Measurements from ENCODE around the gene RPL13A.
"Not testable (repeated sequence)": the region's sequence is repeated elsewhere in the genome, so short reads cannot be mapped to it uniquely, and the experiment has no call there.

The RPL13A gene

DNA sequence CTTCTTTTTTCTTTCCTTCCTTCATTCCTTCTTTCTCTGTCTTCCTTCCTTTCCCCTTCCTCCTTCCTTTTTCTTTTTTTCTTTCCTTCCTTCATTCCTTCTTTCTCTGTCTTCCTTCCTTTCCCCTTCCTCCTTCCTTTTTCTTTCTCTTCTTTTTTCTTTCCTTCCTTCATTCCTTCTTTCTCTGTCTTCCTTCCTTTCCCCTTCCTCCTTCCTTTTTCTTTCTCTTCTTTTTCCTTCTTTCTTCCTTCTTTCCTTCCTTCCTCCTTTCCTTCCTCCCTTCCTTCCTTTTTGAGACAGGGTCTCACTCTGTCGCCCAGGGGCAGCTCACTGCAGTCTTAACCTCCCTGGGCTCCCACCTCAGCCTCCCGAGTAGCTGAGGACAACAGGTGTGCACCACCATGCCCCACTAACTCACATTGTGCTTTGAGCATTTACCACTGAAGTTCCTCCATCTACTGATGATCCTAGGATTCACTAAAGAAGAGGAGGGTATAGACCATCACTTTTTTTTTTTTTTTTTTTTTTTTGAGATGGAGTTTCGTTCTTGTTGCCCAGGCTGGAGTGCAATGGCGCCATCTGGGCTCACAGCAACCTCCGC lies 43.2 kb upstream of the RPL13A start:
- H3K36me3 ChIP-seq (ENCODE audit: control insufficient read depth, insufficient read depth, low read length) = peaks cover 13% of the 10 kb centered on the region
- H3K4me3 ChIP-seq (ENCODE audit: insufficient read depth, low read depth, low read length, poor library complexity, severe bottlenecking); H3K9me3 ChIP-seq (ENCODE audit: control insufficient read depth, low read length); H3K27ac ChIP-seq (ENCODE audit: insufficient read depth, low read length, poor library complexity, severe bottlenecking); DNase-seq: not testable (repeated sequence)
- peaks cover 32% of the 10 kb centered on the region for H3K27me3 ChIP-seq (replicated peaks; ENCODE audit: control insufficient read depth, insufficient read depth, low read length, poor library complexity, severe bottlenecking)
- peaks cover 19% of the 10 kb centered on the region for H3K4me1 ChIP-seq (ENCODE audit: control insufficient read depth, insufficient read depth, low read length, poor library complexity, severe bottlenecking)

DNA sequence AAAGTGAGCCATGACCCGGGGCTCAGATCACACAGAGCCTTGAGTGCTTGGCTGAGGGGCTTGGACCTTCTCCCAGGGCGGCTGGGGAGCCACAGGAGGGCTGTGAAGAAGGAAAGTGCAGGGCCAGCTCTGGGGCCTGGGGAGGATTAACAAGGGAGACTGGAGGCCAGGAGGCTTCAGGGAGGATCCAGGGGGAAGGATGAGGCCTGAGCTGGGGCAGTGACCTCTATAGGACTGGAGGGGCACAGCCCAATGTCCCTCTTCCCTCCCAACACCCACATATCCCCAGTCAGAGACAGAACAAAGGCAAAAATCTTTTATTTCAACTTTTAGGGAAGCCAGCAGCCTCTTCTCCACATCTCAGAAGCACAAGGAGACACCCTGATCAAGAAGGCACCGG lies 41.4 kb upstream of the RPL13A start:
- H3K9me3 ChIP-seq (ENCODE audit: control insufficient read depth, low read length) = no peaks in the 10 kb centered on the region

DNA sequence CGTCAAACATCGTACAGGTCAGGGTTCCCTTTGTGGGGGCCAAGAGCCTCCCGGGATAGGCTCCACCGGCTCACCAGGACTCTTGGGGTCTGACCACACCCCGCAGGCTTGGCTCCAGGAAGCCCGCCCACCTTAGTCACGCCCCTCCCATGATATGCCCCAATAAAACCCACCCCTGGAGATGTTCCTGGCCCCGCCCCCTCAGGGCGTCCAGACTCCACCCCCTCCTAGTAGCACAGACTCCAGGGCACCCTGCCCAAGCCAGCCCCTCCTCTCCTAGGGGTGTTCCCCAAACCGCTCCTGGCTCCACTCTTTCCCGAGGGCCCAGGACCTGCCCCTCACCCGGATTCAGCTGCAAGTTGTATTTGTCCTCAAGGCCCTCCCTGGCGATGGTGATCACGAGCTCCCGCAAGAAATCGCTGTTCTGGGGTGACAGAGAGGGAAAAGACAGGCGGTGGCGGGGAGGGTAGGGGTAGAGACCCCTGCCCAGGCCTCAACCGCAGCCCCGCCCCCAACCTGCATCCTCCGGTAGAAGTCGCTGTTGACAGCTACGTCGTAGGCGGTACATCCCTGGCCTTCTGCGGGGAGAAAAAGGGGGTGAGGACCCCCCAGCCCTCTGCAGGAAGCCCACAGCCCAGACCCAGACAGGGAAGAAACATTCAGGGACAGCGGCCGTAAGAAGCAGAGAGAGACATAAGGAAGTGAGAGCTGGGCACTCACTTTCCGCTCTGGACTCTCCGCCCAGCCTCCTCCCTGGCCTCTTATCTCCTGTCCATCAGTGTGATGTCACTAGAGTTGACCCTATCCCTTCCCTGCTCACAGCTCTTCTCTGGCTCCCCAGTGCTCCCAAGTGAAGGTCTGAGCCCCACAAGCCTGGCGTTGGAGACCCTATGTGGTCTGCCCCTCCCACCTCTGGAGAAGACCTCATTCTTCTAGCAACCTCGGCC lies 39.6 kb upstream of the RPL13A start:
- DNase-seq = no peak
- H3K9me3 ChIP-seq (ENCODE audit: control insufficient read depth, low read length) = no peaks in the 10 kb centered on the region
- no peaks in the 10 kb centered on the region for H3K27me3 ChIP-seq (replicated peaks; ENCODE audit: control insufficient read depth, insufficient read depth, low read length, poor library complexity, severe bottlenecking)
- H3K36me3 ChIP-seq (ENCODE audit: control insufficient read depth, insufficient read depth, low read length) = peaks cover 15% of the 10 kb centered on the region
- no peak overlapping the region for H3K27ac ChIP-seq (ENCODE audit: insufficient read depth, low read length, poor library complexity, severe bottlenecking)
- H3K4me3 ChIP-seq (ENCODE audit: insufficient read depth, low read depth, low read length, poor library complexity, severe bottlenecking) = no peak overlapping the region
- H3K4me1 ChIP-seq (ENCODE audit: control insufficient read depth, insufficient read depth, low read length, poor library complexity, severe bottlenecking) = peaks cover 15% of the 10 kb centered on the region

More for the DNA sequence above, 41.4 kb upstream of the RPL13A start:
- H3K4me3 ChIP-seq (ENCODE audit: insufficient read depth, low read depth, low read length, poor library complexity, severe bottlenecking) = no peak overlapping the region
- peaks cover 14% of the 10 kb centered on the region for H3K27me3 ChIP-seq (replicated peaks; ENCODE audit: control insufficient read depth, insufficient read depth, low read length, poor library complexity, severe bottlenecking)
- H3K4me1 ChIP-seq (ENCODE audit: control insufficient read depth, insufficient read depth, low read length, poor library complexity, severe bottlenecking) = peaks cover 24% of the 10 kb centered on the region
- no peak overlapping the region for H3K27ac ChIP-seq (ENCODE audit: insufficient read depth, low read length, poor library complexity, severe bottlenecking)
- no peak for DNase-seq
- H3K36me3 ChIP-seq (ENCODE audit: control insufficient read depth, insufficient read depth, low read length) = peaks cover 15% of the 10 kb centered on the region

DNA sequence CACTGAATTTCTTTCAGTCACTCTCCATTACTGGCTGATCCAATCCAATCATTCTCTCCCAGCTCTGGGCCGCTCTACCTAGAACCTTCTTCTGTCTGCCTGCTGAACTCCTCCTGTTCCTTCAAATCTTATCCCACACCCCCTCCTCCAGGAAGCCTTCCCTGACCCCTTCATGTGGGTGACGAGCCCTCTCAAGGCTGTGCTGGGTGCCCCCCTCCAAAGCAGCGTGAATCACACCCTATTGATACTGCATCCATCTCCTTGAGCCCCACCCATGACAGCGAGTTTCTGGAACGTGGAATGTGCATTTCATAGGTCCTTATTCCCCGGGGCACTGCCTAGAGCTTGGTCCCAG lies 39.0 kb upstream of the RPL13A start:
- H3K4me3 ChIP-seq (ENCODE audit: insufficient read depth, low read depth, low read length, poor library complexity, severe bottlenecking) = no peak overlapping the region
- H3K4me1 ChIP-seq (ENCODE audit: control insufficient read depth, insufficient read depth, low read length, poor library complexity, severe bottlenecking) = peaks cover 9% of the 10 kb centered on the region
- no peak for DNase-seq
- no peak overlapping the region for H3K27ac ChIP-seq (ENCODE audit: insufficient read depth, low read length, poor library complexity, severe bottlenecking)
- no peaks in the 10 kb centered on the region for H3K9me3 ChIP-seq (ENCODE audit: control insufficient read depth, low read length)
- H3K27me3 ChIP-seq (replicated peaks; ENCODE audit: control insufficient read depth, insufficient read depth, low read length, poor library complexity, severe bottlenecking) = no peaks in the 10 kb centered on the region
- peaks cover 15% of the 10 kb centered on the region for H3K36me3 ChIP-seq (ENCODE audit: control insufficient read depth, insufficient read depth, low read length)

DNA sequence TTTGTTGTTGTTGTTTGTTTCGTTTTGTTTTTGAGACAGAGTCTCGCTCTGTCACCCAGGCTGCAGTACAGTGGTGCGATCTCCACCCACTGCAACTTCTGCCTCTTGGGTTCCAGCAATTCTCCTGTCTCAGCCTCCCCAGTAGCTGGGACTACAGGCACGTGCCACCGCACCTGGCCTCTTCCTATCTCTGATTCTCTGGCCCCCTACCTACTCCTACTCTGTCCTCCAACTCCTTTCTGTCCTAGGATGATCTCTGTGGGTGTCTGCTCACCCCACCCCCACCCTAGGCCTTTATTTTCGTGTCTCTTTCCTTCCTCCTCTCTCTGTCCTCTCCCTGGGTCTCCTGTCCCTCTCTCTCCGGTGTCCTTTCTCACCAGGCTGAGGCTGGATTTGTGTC lies 37.0 kb upstream of the RPL13A start:
- H3K4me1 ChIP-seq (ENCODE audit: control insufficient read depth, insufficient read depth, low read length, poor library complexity, severe bottlenecking) = peaks cover 18% of the 10 kb centered on the region
- DNase-seq = no peak
- no peak overlapping the region for H3K4me3 ChIP-seq (ENCODE audit: insufficient read depth, low read depth, low read length, poor library complexity, severe bottlenecking)
- peak overlapping the region; percentile 29 for H3K27ac ChIP-seq (ENCODE audit: insufficient read depth, low read length, poor library complexity, severe bottlenecking)
- H3K36me3 ChIP-seq (ENCODE audit: control insufficient read depth, insufficient read depth, low read length) = peaks cover 15% of the 10 kb centered on the region
- H3K9me3 ChIP-seq (ENCODE audit: control insufficient read depth, low read length) = no peaks in the 10 kb centered on the region
- H3K27me3 ChIP-seq (replicated peaks; ENCODE audit: control insufficient read depth, insufficient read depth, low read length, poor library complexity, severe bottlenecking) = no peaks in the 10 kb centered on the region

DNA sequence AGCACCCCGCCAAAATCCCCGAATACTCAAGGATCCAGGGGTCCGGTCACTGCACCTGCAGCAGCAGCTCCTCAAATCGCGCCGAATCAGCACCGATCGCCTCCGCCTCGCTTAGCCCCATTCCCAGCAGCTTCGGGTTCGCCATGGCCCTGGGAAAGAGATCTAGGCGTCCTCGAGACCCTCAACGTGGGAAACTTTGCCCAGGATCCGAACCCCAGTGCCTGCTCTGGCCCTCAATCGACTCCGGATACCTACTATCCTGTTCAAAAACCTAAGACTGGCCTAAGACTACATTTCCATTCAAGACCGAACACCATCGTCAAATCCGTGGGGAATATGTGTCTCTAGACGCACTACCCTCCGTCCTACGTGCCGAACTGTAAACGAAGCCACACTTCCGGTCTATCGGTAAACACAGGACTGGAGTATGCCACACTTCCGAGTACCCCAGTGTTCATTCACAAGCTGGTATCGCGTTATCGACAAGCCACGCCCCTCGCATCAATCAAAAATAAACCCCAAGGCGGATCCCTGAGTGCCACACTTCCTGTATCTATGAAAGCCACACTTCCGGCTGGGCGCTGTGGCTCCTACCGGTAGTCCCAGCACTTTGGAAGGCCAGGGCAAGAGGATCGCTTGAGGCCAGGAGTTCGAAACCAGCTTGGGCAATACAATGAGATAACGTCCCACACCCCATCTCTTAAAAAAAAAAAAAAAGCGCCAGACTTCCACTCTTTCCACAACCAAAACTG lies 35.8 kb upstream of the RPL13A start, which contains the start of gene PIH1D1:
Gene PIH1D1 (minus strand): TSS at position 385 of the 752 bp plus-strand sequence. CDS start 240 bp downstream, at position 145.
- peaks cover 18% of the 10 kb centered on the region for H3K4me1 ChIP-seq (ENCODE audit: control insufficient read depth, insufficient read depth, low read length, poor library complexity, severe bottlenecking)
- no peaks in the 10 kb centered on the region for H3K9me3 ChIP-seq (ENCODE audit: control insufficient read depth, low read length)
- DNase-seq = peak; percentile 88 to 93 (median 88)
- peak within 1 kb of the TSS; percentile 73 for H3K4me3 ChIP-seq (ENCODE audit: insufficient read depth, low read depth, low read length, poor library complexity, severe bottlenecking)
- H3K27ac ChIP-seq (ENCODE audit: insufficient read depth, low read length, poor library complexity, severe bottlenecking) = peak within 1 kb of the TSS; percentile 96
- H3K36me3 ChIP-seq (ENCODE audit: control insufficient read depth, insufficient read depth, low read length) = peaks cover 15% of the 10 kb centered on the region
- no peaks in the 10 kb centered on the region for H3K27me3 ChIP-seq (replicated peaks; ENCODE audit: control insufficient read depth, insufficient read depth, low read length, poor library complexity, severe bottlenecking)

DNA sequence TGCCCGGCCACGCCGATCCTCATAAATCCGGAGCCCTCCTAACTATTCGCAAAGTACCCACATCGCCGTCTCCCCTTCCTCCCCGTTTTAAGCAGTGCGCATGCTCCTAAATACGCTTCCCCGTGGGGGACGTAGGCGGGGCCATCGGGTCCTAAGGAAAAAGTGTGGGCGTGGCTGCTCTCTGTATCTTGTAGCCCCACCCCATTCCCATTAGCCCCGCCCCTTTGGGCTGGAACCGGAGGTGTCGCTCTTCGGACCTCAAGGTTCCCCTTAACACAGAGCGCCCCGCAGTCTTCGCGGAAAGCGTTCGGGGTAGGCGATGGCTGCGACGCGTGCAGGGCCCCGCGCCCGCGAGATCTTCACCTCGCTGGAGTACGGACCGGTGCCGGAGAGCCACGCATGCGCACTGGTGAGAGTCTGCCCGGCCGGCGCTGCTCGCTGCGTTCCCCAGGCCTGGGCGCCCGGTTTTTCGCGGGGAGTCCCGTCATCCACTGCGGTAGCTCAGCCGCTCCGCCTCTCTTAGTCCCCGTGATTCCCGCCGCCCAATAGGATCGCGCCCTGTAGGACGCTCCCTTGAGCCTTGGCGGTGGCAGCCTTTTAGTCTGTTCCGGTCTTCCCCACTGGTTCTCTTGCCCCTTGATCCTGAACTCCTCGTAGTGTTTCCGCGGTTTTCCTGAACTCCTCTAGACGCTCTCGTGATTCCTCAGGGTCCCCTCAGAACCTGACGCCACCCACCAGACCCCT lies 34.2 kb upstream of the RPL13A start, which contains the start of gene ALDH16A1:
Gene ALDH16A1 (plus strand): TSS at position 213 of the 744 bp plus-strand sequence. CDS start 107 bp downstream, at position 320.
- peak; percentile 95 to 98 (median 96) for DNase-seq
- H3K4me1 ChIP-seq (ENCODE audit: control insufficient read depth, insufficient read depth, low read length, poor library complexity, severe bottlenecking) = peaks cover 19% of the 10 kb centered on the region

DNA sequence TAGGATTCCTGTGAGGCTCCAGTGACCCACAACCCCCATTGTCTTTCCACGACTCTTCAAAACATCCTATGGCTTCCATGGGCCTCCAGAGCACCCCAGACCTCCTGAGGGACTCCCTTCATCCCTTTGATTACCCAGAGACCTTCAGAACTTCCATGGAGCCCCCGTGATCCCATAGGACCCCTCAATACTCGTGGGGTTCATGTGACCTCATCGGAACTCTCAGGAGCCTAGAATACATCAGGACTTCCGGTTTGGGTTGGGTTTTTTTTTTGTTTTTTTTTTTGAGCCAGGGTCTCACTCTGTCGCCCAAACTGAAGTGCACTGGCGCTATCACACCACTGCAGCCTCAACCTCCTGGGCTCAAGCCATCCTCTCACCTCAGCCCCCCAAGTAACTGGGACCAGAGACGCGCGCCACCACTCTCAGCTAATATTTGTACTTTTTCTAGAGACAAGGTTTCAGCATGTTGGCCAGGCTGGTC lies 33.6 kb upstream of the RPL13A start:
- no peak for DNase-seq
- Histone ChIP-seq H3K4me1 (ENCODE audit: control insufficient read depth, insufficient read depth, low read length, poor library complexity, severe bottlenecking) (peaks cover 23% of the 10 kb centered on the region), H3K36me3 (ENCODE audit: control insufficient read depth, insufficient read depth, low read length) (peaks cover 5% of the 10 kb centered on the region), H3K9me3 (ENCODE audit: control insufficient read depth, low read length) (no peaks in the 10 kb centered on the region), H3K4me3 (ENCODE audit: insufficient read depth, low read depth, low read length, poor library complexity, severe bottlenecking) (peak overlapping the region; percentile 60), H3K27ac (ENCODE audit: insufficient read depth, low read length, poor library complexity, severe bottlenecking) (peak overlapping the region; percentile 96), H3K27me3 (replicated peaks; ENCODE audit: control insufficient read depth, insufficient read depth, low read length, poor library complexity, severe bottlenecking) (no peaks in the 10 kb centered on the region)

More for the DNA sequence above, 34.2 kb upstream of the RPL13A start, which contains the start of gene ALDH16A1:
- H3K27me3 ChIP-seq (replicated peaks; ENCODE audit: control insufficient read depth, insufficient read depth, low read length, poor library complexity, severe bottlenecking) = no peaks in the 10 kb centered on the region
- peak within 1 kb of the TSS; percentile 96 for H3K27ac ChIP-seq (ENCODE audit: insufficient read depth, low read length, poor library complexity, severe bottlenecking)
- no peaks in the 10 kb centered on the region for H3K9me3 ChIP-seq (ENCODE audit: control insufficient read depth, low read length)
- peak within 1 kb of the TSS; percentile 60 for H3K4me3 ChIP-seq (ENCODE audit: insufficient read depth, low read depth, low read length, poor library complexity, severe bottlenecking)
- H3K36me3 ChIP-seq (ENCODE audit: control insufficient read depth, insufficient read depth, low read length) = peaks cover 5% of the 10 kb centered on the region

DNA sequence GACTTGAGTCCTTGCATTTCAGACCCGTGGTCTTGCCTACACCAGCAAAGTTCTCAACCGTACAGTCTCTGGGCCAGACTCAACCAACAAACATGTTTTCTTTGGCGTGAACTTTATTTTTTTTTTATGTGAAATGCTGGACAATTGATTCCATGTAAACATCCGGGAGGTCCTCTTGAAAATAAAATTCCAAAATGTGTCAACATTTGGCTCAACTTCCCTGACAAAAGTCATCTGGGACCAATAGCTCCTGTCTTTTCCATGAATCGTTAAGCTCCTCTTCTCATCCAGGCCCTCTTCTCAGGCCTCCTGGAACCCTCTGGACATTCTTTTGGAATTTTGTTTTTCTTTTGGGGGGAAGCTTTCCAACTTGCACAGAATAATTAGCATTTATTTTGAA lies 31.6 kb upstream of the RPL13A start:
- Histone ChIP-seq H3K27me3 (replicated peaks; ENCODE audit: control insufficient read depth, insufficient read depth, low read length, poor library complexity, severe bottlenecking) (no peaks in the 10 kb centered on the region), H3K36me3 (ENCODE audit: control insufficient read depth, insufficient read depth, low read length) (peaks cover 13% of the 10 kb centered on the region), H3K4me1 (ENCODE audit: control insufficient read depth, insufficient read depth, low read length, poor library complexity, severe bottlenecking) (peaks cover 17% of the 10 kb centered on the region), H3K9me3 (ENCODE audit: control insufficient read depth, low read length) (no peaks in the 10 kb centered on the region), H3K27ac (ENCODE audit: insufficient read depth, low read length, poor library complexity, severe bottlenecking) (no peak overlapping the region), H3K4me3 (ENCODE audit: insufficient read depth, low read depth, low read length, poor library complexity, severe bottlenecking) (no peak overlapping the region)
- no peak for DNase-seq
